ENCODE results near the gene WDR45B.

WDR45B gene

GRCh38 chr17:82667668-82668000, 19.4 kb upstream of the WDR45B start:
- TF ChIP-seq ZFX (IDR thresholded peaks at IDR 0.05): no peak
- TF ChIP-seq CTCF (conservative IDR thresholded peaks at IDR 0.05): no peak
- H3K27ac ChIP-seq: no peak overlapping the region

- TF ChIP-seq ZFX (IDR thresholded peaks at IDR 0.05): no peak
- no peak for TF ChIP-seq CTCF (conservative IDR thresholded peaks at IDR 0.05)
- no peak overlapping the region for H3K27ac ChIP-seq
Observed at GRCh38 chr17:82666931-82667667, 18.9 kb upstream of the WDR45B start.

- TF ChIP-seq CTCF (conservative IDR thresholded peaks at IDR 0.05) (no peak), ZFX (IDR thresholded peaks at IDR 0.05) (no peak)
- no peak overlapping the region for H3K27ac ChIP-seq
Observed at GRCh38 chr17:82665891-82666290, 17.6 kb upstream of the WDR45B start.

GRCh38 chr17:82665217-82665616, 17.0 kb upstream of the WDR45B start:
- TF ChIP-seq ZFX (IDR thresholded peaks at IDR 0.05) (no peak), CTCF (conservative IDR thresholded peaks at IDR 0.05) (no peak)
- H3K27ac ChIP-seq: no peak overlapping the region

GRCh38 chr17:82664701-82665182, 16.5 kb upstream of the WDR45B start:
- TF ChIP-seq ZFX (IDR thresholded peaks at IDR 0.05) (no peak), CTCF (conservative IDR thresholded peaks at IDR 0.05) (no peak)
- H3K27ac ChIP-seq: no peak overlapping the region

GRCh38 chr17:82664276-82664575, 16.0 kb upstream of the WDR45B start:
- H3K27ac ChIP-seq: no peak overlapping the region
- TF ChIP-seq ZFX (IDR thresholded peaks at IDR 0.05) (no peak), CTCF (conservative IDR thresholded peaks at IDR 0.05) (no peak)

- TF ChIP-seq CTCF (conservative IDR thresholded peaks at IDR 0.05) (no peak), ZFX (IDR thresholded peaks at IDR 0.05) (no peak)
- no peak overlapping the region for H3K27ac ChIP-seq
Observed at GRCh38 chr17:82663381-82664275, 15.4 kb upstream of the WDR45B start.

All from C4-2B (cell line).